Upper lobe of right lung (tissue), 1 donor: ENCODE results near the gene RARG. TPM values are rescaled to one million over a fixed set of nuclear protein-coding genes. Genes with fewer than 3 reads are reported as not detected.
A peak's percentile ranks its signal among the peaks of the same experiment; 100 is the strongest.

ENCODE experiments used
- ATAC-seq: fragments of 200-7000 bp; cut with Tn5 transposase; one replicate; pipeline ENCODE4 v1.9.1; 2020; ENCODE audit warnings: mild to moderate bottlenecking, moderate library complexity
- DNase-seq: peaks from one replicate; pipeline ENCODE4 v3.0.0-alpha.2; 2020
- H3K27ac ChIP-seq: fragments of 200-600 bp; one replicate; pipeline ENCODE4 v1.8.0; 2022
- H3K27me3 ChIP-seq: fragments of 200-600 bp; one replicate; pipeline ENCODE4 v1.8.0; 2022; ENCODE audit warnings: mild to moderate bottlenecking
- H3K36me3 ChIP-seq: fragments of 200-600 bp; one replicate; pipeline ENCODE4 v1.8.0; 2022
- H3K4me1 ChIP-seq: fragments of 200-600 bp; one replicate; pipeline ENCODE4 v1.8.0; 2022
- H3K4me3 ChIP-seq: fragments of 200-600 bp; one replicate; pipeline ENCODE4 v1.8.0; 2022; ENCODE audit warnings: mild to moderate bottlenecking
- H3K9me3 ChIP-seq: fragments of 200-600 bp; one replicate; pipeline ENCODE4 v1.8.0; 2022
- intact Hi-C: fragments of 100-400 bp; cut with DNase I; formaldehyde crosslinking; loops from one replicate; pipeline ENCODE4 v1.11.0; 2022
- total RNA-seq: library from RNA; stranded (reverse); fragmentation: NEBNext Ultra II Directional; extraction: Animal tissue kit (Norgen Biotek cat#: 25700); gene quantifications from one replicate; pipeline ENCODE4 v1.2.1, GENCODE V29; 2021
- TF ChIP-seq, protein P1 (sequence below): fragments of 200-600 bp; IDR thresholded peaks from one replicate; pipeline ENCODE4 v1.8.0; 2022; ENCODE audit warnings: antibody characterized with exemption
- donor health status: DM: no; HTN: yes; CAD: no; lungs with severe emphysema.

Gene RARG
- total RNA-seq, 1 donor from 2014 or later = 23.8 TPM

DNA sequence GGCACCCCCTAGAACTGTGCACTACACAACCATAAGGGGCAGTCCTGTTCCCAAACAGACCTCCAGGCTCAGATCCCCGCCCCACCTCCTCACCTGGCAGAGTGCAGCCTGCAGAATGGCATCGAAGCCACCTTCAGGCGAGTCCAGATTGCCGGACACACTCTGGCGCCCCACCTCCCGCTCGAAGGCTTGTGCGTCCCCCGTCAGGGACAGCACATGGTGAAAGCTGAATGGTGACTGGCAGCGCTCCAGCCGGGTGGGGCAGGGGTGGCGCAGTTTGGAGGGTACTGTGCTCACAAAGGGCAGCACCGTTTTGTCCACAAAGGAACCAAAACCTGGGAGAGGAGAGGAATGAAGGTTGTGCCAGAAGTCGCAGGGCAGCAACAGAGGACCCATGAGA is 35.5 kb downstream of the RARG start:
- TF ChIP-seq, protein P1, sequence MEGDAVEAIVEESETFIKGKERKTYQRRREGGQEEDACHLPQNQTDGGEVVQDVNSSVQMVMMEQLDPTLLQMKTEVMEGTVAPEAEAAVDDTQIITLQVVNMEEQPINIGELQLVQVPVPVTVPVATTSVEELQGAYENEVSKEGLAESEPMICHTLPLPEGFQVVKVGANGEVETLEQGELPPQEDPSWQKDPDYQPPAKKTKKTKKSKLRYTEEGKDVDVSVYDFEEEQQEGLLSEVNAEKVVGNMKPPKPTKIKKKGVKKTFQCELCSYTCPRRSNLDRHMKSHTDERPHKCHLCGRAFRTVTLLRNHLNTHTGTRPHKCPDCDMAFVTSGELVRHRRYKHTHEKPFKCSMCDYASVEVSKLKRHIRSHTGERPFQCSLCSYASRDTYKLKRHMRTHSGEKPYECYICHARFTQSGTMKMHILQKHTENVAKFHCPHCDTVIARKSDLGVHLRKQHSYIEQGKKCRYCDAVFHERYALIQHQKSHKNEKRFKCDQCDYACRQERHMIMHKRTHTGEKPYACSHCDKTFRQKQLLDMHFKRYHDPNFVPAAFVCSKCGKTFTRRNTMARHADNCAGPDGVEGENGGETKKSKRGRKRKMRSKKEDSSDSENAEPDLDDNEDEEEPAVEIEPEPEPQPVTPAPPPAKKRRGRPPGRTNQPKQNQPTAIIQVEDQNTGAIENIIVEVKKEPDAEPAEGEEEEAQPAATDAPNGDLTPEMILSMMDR = no peak
- Histone ChIP-seq H3K4me1 (peaks cover 13% of the 10 kb centered on the region), H3K9me3 (no peaks in the 10 kb centered on the region), H3K4me3 (no peak overlapping the region), H3K36me3 (no peaks in the 10 kb centered on the region), H3K27ac (no peak overlapping the region), H3K27me3 (no peaks in the 10 kb centered on the region)
- ATAC-seq = no peak
- intact Hi-C loops = loop anchor here (5.0 kb wide), 1 partner anchor 34 kb away; no protein-coding TSS in a partner anchor
- no peak for DNase-seq

GRCh38 chr12:53195516-53196420 is 36.2 kb downstream of the RARG start:
- intact Hi-C loops = loop anchor here (5.0 kb wide), 1 partner anchor 33 kb away; no protein-coding TSS in a partner anchor
- ATAC-seq = peak; percentile 32
- no peak overlapping the region for H3K4me3 ChIP-seq

GRCh38 chr12:53194973-53195372 is 37.0 kb downstream of the RARG start:
- no peaks in the 10 kb centered on the region for H3K9me3 ChIP-seq
- H3K36me3 ChIP-seq = no peaks in the 10 kb centered on the region
- TF ChIP-seq, protein P1 = no peak
- intact Hi-C loops = loop anchor here (5.0 kb wide), 1 partner anchor 33 kb away; no protein-coding TSS in a partner anchor
- H3K4me1 ChIP-seq = peaks cover 18% of the 10 kb centered on the region
- H3K4me3 ChIP-seq = no peak overlapping the region
- no peak for DNase-seq
- ATAC-seq = no peak
- no peak overlapping the region for H3K27ac ChIP-seq
- H3K27me3 ChIP-seq = no peaks in the 10 kb centered on the region

More at GRCh38 chr12:53195516-53196420, 36.2 kb downstream of the RARG start:
- H3K27ac ChIP-seq = no peak overlapping the region
- no peaks in the 10 kb centered on the region for H3K9me3 ChIP-seq
- H3K27me3 ChIP-seq = no peaks in the 10 kb centered on the region
- no peak for DNase-seq
- no peaks in the 10 kb centered on the region for H3K36me3 ChIP-seq
- TF ChIP-seq, protein P1 = no peak
- H3K4me1 ChIP-seq = peaks cover 13% of the 10 kb centered on the region

DNA sequence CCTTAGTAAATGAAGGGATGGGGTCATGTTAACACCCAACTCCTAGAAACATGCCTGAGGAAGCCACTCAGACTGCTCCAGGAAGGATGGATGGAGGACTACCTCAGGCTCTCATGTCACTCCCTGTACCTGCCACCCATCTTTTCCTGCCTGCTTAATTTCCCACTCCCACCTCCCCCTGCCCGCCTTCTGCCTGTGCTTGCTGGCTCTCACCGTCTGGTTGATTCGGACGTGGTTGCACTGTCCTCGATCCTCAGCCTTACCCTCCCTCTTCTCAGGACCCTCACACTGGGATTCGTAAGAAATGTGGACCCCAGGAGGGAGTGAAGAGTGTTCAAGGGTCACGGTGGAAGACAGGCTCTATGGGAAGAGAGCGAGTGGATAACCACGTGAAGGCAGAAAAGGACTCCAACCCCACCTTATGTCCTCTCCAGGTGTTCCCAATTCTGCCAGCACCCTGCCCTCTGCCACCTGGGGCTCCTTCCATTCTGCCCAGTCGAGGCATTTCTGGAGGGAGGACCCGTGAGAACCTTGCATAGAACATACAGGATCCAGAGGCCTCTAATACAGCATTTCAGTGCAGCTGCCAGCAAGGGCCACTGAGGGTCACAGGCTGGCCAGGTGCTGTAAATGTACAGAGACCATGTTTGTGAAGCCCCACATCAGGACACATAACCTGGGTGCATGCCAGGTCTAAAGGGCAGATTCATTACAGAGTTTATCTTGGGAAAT is 37.9 kb downstream of the RARG start:
- no peaks in the 10 kb centered on the region for H3K27me3 ChIP-seq
- TF ChIP-seq, protein P1 = no peak
- H3K4me1 ChIP-seq = peaks cover 19% of the 10 kb centered on the region
- ATAC-seq = no peak
- no peaks in the 10 kb centered on the region for H3K9me3 ChIP-seq
- intact Hi-C loops = no loop called here
- H3K27ac ChIP-seq = no peak overlapping the region
- no peaks in the 10 kb centered on the region for H3K36me3 ChIP-seq
- H3K4me3 ChIP-seq = no peak overlapping the region
- DNase-seq = no peak

DNA sequence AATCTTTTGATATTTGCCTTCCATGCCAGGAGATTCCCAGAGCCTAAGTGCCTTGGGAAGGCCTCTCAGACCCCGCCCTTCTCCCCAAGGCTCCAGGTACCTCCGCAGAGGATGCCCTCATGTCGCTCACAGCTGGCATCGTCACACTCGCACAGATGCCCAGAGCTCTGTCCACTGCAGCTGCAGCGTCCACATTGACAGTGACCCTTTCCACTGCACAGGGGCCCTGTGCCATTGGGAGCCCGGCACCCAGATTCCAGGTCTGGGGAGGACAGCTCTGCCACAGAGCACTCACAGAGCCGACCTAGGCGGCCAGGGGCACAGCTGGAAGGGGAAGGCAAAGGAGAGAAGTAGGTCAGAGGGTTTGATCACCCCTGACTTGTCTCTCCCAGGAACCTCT is 39.0 kb downstream of the RARG start:
- TF ChIP-seq, protein P1 = no peak
- no peaks in the 10 kb centered on the region for H3K9me3 ChIP-seq
- no peak overlapping the region for H3K4me3 ChIP-seq
- H3K36me3 ChIP-seq = peaks cover 6% of the 10 kb centered on the region
- H3K27ac ChIP-seq = no peak overlapping the region
- ATAC-seq = no peak
- H3K4me1 ChIP-seq = peaks cover 11% of the 10 kb centered on the region
- no peak for DNase-seq
- intact Hi-C loops = no loop called here
- H3K27me3 ChIP-seq = no peaks in the 10 kb centered on the region
